K562 treated with DMSO at 1 percent for 48 hours (cell line): ENCODE measurements around the gene PKP3. TPM values are rescaled to one million over a fixed set of nuclear protein-coding genes. Genes with fewer than 3 reads are reported as not detected.

Source experiments
- total RNA-seq: library from RNA; unstranded; fragments of 300-600 nt; gene quantifications from 2 replicates; pipeline ENCODE4 v1.2.3, GENCODE V29; 2022; ENCODE audit warnings: low replicate concordance; ENCODE audit errors: extremely low read depth

PKP3 gene
- total RNA-seq = not detected in 2 replicates

GRCh38 chr11:394034-394857, at the start of gene PKP3:
PKP3 (plus strand) TSS chr11:394209; CDS start chr11:394293, 84 bp downstream.

DNA sequence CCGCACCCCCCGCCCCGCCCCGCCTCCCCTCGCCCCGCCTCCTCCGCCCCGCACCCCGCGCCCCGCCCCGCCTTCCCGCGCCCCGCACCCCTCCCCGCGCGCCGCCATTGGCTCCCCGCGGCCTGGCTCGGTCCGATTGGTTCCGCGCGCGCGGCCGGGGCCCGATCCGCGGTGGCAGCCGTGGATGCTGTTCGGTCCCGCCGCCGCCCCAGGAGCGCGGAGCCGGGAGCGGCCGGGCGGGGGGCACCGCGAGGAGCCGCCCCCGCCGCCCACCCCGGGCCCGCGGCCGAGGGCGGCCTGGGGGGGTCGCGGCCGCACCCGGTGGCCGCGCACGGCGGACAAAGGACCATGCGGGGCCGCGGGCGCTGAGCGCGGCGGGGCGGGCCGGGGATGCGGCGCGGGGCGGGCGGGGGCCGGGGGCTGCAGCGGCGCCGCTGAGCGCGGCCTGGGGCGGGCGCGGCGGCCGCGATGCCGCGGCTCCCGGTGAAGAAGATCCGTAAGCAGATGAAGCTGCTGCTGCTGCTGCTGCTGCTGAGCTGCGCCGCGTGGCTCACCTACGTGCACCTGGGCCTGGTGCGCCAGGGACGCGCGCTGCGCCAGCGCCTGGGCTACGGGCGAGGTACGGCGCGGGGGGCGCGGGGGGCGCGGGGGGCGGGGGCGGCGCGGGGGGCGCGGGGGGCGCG, 24.5 kb upstream of the PKP3 start, which contains the start of gene B4GALNT4:
B4GALNT4 (plus strand) TSS at position 164 of the 683 bp plus-strand sequence; CDS start at position 469, 305 bp downstream.

GRCh38 chr11:441418-442274, 47.6 kb downstream of the PKP3 start, which contains the start of gene ANO9:
ANO9 (minus strand) TSS chr11:442011; CDS start chr11:441926, 85 bp downstream.

DNA sequence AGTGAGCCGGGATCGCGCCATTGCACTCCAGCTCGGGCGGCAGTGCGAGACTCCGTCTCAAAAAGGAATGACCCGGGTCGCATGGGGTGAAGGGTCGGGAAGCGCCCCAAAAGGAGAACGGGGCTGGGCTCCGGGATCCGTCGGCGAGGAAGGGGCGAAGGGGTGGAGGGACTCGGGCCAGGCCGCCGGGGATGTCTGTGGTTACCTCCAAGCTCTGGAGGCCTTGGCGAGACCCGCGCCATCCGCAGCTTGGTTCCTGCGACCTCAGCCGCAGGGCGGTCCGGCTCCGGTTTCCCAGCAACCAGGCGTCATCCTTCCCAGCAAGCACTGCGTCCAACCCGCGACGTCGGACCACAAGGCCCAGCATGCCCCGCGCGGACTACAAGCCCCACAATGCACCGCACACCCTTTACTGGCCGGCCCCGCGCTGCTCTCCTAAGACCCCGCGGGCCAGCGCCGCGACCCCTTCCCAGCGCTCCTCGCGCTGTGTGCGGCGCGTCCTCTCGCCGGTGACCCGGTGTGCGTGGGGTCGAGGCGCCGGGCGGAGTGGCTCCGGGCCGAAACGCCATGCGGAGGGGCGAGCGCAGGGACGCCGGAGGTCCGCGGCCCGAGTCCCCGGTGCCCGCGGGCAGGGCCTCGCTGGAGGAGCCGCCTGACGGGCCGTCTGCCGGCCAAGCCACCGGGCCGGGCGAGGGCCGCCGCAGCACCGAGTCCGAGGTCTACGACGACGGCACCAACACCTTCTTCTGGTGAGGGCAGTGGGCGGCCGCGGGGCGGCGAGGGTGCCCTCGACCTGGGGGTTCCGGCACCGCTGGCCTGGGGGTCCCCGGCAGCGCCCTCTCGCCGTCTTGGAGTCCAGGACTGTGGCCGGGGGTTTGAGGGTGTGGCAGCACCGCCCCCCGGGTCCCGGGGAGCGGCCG, 56.1 kb downstream of the PKP3 start, which contains the start of gene PTDSS2:
PTDSS2 (plus strand) TSS at position 391 of the 920 bp plus-strand sequence; CDS start at position 568, 177 bp downstream.

Other genes with a start within 250 kb of the PKP3 start
- gene SCGB1C1, start 201.1 kb upstream of the PKP3 start, total RNA-seq = not detected in 2 replicates
- gene BET1L, start 186.8 kb upstream of the PKP3 start, total RNA-seq = not detected in 2 replicates
- not detected in 2 replicates for gene RIC8A, start 186.5 kb upstream of the PKP3 start, total RNA-seq
- not detected in 2 replicates for gene SIRT3, start 157.9 kb upstream of the PKP3 start, total RNA-seq
- gene PSMD13, start 157.2 kb upstream of the PKP3 start, total RNA-seq = not detected in 2 replicates
- gene NLRP6, start 115.8 kb upstream of the PKP3 start, total RNA-seq = not detected in 2 replicates
- not detected in 2 replicates for gene PGGHG, start 105.1 kb upstream of the PKP3 start, total RNA-seq
- gene IFITM5, start 94.7 kb upstream of the PKP3 start, total RNA-seq = not detected in 2 replicates
- 1,297 TPM in 1 of 2 replicates, not detected in the other for gene IFITM2, start 86.4 kb upstream of the PKP3 start, total RNA-seq
- gene IFITM1, start 80.2 kb upstream of the PKP3 start, total RNA-seq = 1,098 TPM in 1 of 2 replicates, not detected in the other
- gene IFITM3, start 73.3 kb upstream of the PKP3 start, total RNA-seq = not detected in 2 replicates
- not detected in 2 replicates for gene B4GALNT4, start 24.7 kb upstream of the PKP3 start, total RNA-seq
- gene SIGIRR, start 20.8 kb downstream of the PKP3 start, total RNA-seq = not detected in 2 replicates
- gene ANO9, start 47.8 kb downstream of the PKP3 start, total RNA-seq = not detected in 2 replicates
- not detected in 2 replicates for gene PTDSS2, start 56.1 kb downstream of the PKP3 start, total RNA-seq
- not detected in 2 replicates for gene RNH1, start 113.0 kb downstream of the PKP3 start, total RNA-seq
- gene HRAS, start 141.4 kb downstream of the PKP3 start, total RNA-seq = not detected in 2 replicates
- not detected in 2 replicates for gene LRRC56, start 143.3 kb downstream of the PKP3 start, total RNA-seq
- not detected in 2 replicates for gene LMNTD2, start 166.5 kb downstream of the PKP3 start, total RNA-seq
- not detected in 2 replicates for gene RASSF7, start 166.8 kb downstream of the PKP3 start, total RNA-seq
- not detected in 2 replicates for gene PHRF1, start 182.3 kb downstream of the PKP3 start, total RNA-seq
- gene IRF7, start 221.7 kb downstream of the PKP3 start, total RNA-seq = not detected in 2 replicates
- not detected in 2 replicates for gene CDHR5, start 230.7 kb downstream of the PKP3 start, total RNA-seq
- not detected in 2 replicates for gene SCT, start 233.0 kb downstream of the PKP3 start, total RNA-seq
- not detected in 2 replicates for gene DRD4, start 243.1 kb downstream of the PKP3 start, total RNA-seq